ENCODE results near the gene GSN. TPM values are rescaled to one million over a fixed set of nuclear protein-coding genes. Genes with fewer than 3 reads are reported as not detected.

Gene GSN
- total RNA-seq, 1 experiment from 2014 or later = 100 TPM

- H3K27me3 ChIP-seq (replicated peaks; ENCODE audit: control insufficient read depth, insufficient read depth, low read length) = no peaks in the 10 kb centered on the region
- H3K9me3 ChIP-seq = no peaks in the 10 kb centered on the region
- Mint-ChIP-seq H3K27me3 (ENCODE audit: insufficient read depth, unreplicated experiment) (no peaks in the 10 kb centered on the region), H3K9me3 (ENCODE audit: unreplicated experiment) (no peaks in the 10 kb centered on the region), H3K36me3 (ENCODE audit: insufficient read depth, unreplicated experiment) (peaks cover 17% of the 10 kb centered on the region), H3K4me3 (ENCODE audit: unreplicated experiment) (no peak overlapping the region), H3K27ac (ENCODE audit: unreplicated experiment) (no peak overlapping the region), H3K4me1 (ENCODE audit: low read depth, unreplicated experiment) (peaks cover 9% of the 10 kb centered on the region)
- intact Hi-C loops (cut with micrococcal nuclease; ENCODE audit: unreplicated experiment) = no loop called here
- no peak for DNase-seq
- ChIA-PET CTCF (interaction anchor here (1.1 kb wide), 1 partner anchor 30 kb away, joined by 5 read pairs; no protein-coding TSS in a partner anchor), POLR2A (no interaction called here)
- peaks cover 4% of the 10 kb centered on the region; the same call in 1 of the 2 replicates for H3K36me3 ChIP-seq (ENCODE audit: control insufficient read depth, insufficient read depth, low read length)
- no peak overlapping the region for H3K4me3 ChIP-seq (ENCODE audit: low read depth, low read length)
- H3K4me1 ChIP-seq = peaks cover 13% of the 10 kb centered on the region
- TF ChIP-seq CTCF (IDR thresholded peaks at IDR 0.05; ENCODE audit: insufficient read depth in 1 of 2, low read depth in 1 of 2, low read length in 1 of 2, severe bottlenecking in 1 of 2, unreplicated experiment in 1 of 2) = no peak
- no TSS peak for BruUV-seq (replicated peaks)
Measured at GRCh38 chr9:121308765-121309164, 40.8 kb downstream of the GSN start.

- peaks cover 22% of the 10 kb centered on the region for H3K36me3 Mint-ChIP-seq (ENCODE audit: insufficient read depth, unreplicated experiment)
- H3K9me3 Mint-ChIP-seq (ENCODE audit: unreplicated experiment) = no peaks in the 10 kb centered on the region
- no peak overlapping the region for H3K4me3 ChIP-seq (ENCODE audit: low read depth, low read length)
- peaks cover 8% of the 10 kb centered on the region for H3K4me1 Mint-ChIP-seq (ENCODE audit: low read depth, unreplicated experiment)
- CTCF ChIA-PET = interaction anchor here (1.1 kb wide), 1 partner anchor 30 kb away, joined by 5 read pairs; no protein-coding TSS in a partner anchor
- no peaks in the 10 kb centered on the region for H3K27me3 ChIP-seq (replicated peaks; ENCODE audit: control insufficient read depth, insufficient read depth, low read length)
- POLR2A ChIA-PET = interaction anchor here (0.7 kb wide), 1 partner anchor 55 kb away, joined by 3 read pairs; no protein-coding TSS in a partner anchor
- H3K27ac Mint-ChIP-seq (ENCODE audit: unreplicated experiment) = no peak overlapping the region
- intact Hi-C loops (cut with micrococcal nuclease; ENCODE audit: unreplicated experiment) = no loop called here
- DNase-seq = no peak
- peaks cover 5% of the 10 kb centered on the region; the same call in 1 of the 2 replicates for H3K36me3 ChIP-seq (ENCODE audit: control insufficient read depth, insufficient read depth, low read length)
- peaks cover 9% of the 10 kb centered on the region for H3K4me1 ChIP-seq
- H3K9me3 ChIP-seq = no peaks in the 10 kb centered on the region
- no peaks in the 10 kb centered on the region for H3K27me3 Mint-ChIP-seq (ENCODE audit: insufficient read depth, unreplicated experiment)
- BruUV-seq (replicated peaks) = no TSS peak
- TF ChIP-seq CTCF (IDR thresholded peaks at IDR 0.05; ENCODE audit: insufficient read depth in 1 of 2, low read depth in 1 of 2, low read length in 1 of 2, severe bottlenecking in 1 of 2, unreplicated experiment in 1 of 2) = no peak
- H3K4me3 Mint-ChIP-seq (ENCODE audit: unreplicated experiment) = no peak overlapping the region
Measured at GRCh38 chr9:121309171-121309570, 41.2 kb downstream of the GSN start.

- H3K36me3 Mint-ChIP-seq (ENCODE audit: insufficient read depth, unreplicated experiment) = peaks cover 24% of the 10 kb centered on the region
- H3K9me3 Mint-ChIP-seq (ENCODE audit: unreplicated experiment) = no peaks in the 10 kb centered on the region
- Histone ChIP-seq H3K36me3 (ENCODE audit: control insufficient read depth, insufficient read depth, low read length) (peaks cover 5% of the 10 kb centered on the region; the same call in 1 of the 2 replicates), H3K4me3 (ENCODE audit: low read depth, low read length) (no peak overlapping the region), H3K27me3 (replicated peaks; ENCODE audit: control insufficient read depth, insufficient read depth, low read length) (no peaks in the 10 kb centered on the region), H3K9me3 (no peaks in the 10 kb centered on the region), H3K4me1 (peaks cover 1% of the 10 kb centered on the region)
- H3K27ac Mint-ChIP-seq (ENCODE audit: unreplicated experiment) = no peak overlapping the region
- intact Hi-C loops (cut with micrococcal nuclease; ENCODE audit: unreplicated experiment) = no loop called here
- no TSS peak for BruUV-seq (replicated peaks)
- ChIA-PET POLR2A (interaction anchor here (0.7 kb wide), 1 partner anchor 54 kb away, joined by 3 read pairs; no protein-coding TSS in a partner anchor), CTCF (interaction anchor here (1.1 kb wide), 1 partner anchor 31 kb away, joined by 5 read pairs; no protein-coding TSS in a partner anchor)
- H3K4me3 Mint-ChIP-seq (ENCODE audit: unreplicated experiment) = no peak overlapping the region
- no peak for DNase-seq
- H3K4me1 Mint-ChIP-seq (ENCODE audit: low read depth, unreplicated experiment) = peaks cover under 1% of the 10 kb centered on the region
- H3K27me3 Mint-ChIP-seq (ENCODE audit: insufficient read depth, unreplicated experiment) = no peaks in the 10 kb centered on the region
- no peak for TF ChIP-seq CTCF (IDR thresholded peaks at IDR 0.05; ENCODE audit: insufficient read depth in 1 of 2, low read depth in 1 of 2, low read length in 1 of 2, severe bottlenecking in 1 of 2, unreplicated experiment in 1 of 2)
Measured at GRCh38 chr9:121309833-121310425, 42.0 kb downstream of the GSN start.
